ENCODE results near the gene DEK.

Gene DEK

GRCh38 chr6:18276610-18277236 is 12.4 kb upstream of the DEK start:
- TF ChIP-seq FOXP2 (optimal IDR thresholded peaks at IDR 0.05; ENCODE audit: borderline replicate concordance, extremely low read depth, extremely low read length, insufficient read depth) (no peak), POLR2AphosphoS5 (IDR thresholded peaks at IDR 0.05; ENCODE audit: low read depth, low read length) (no peak), SIN3A (IDR thresholded peaks at IDR 0.05; ENCODE audit: borderline replicate concordance, insufficient read depth, low read length) (no peak), TAF1 (IDR thresholded peaks at IDR 0.05; ENCODE audit: borderline replicate concordance, insufficient read depth, low read length) (no peak), REST (IDR thresholded peaks at IDR 0.05; ENCODE audit: insufficient read depth in 1 of 2, low read depth in 2 of 2, low read length in 2 of 2) (no peak)

GRCh38 chr6:18270216-18270615 is 5.9 kb upstream of the DEK start:
- TF ChIP-seq TAF1 (IDR thresholded peaks at IDR 0.05; ENCODE audit: borderline replicate concordance, insufficient read depth, low read length) (no peak), FOXP2 (optimal IDR thresholded peaks at IDR 0.05; ENCODE audit: borderline replicate concordance, extremely low read depth, extremely low read length, insufficient read depth) (no peak), REST (IDR thresholded peaks at IDR 0.05; ENCODE audit: insufficient read depth in 1 of 2, low read depth in 2 of 2, low read length in 2 of 2) (no peak), POLR2AphosphoS5 (IDR thresholded peaks at IDR 0.05; ENCODE audit: low read depth, low read length) (no peak), SIN3A (IDR thresholded peaks at IDR 0.05; ENCODE audit: borderline replicate concordance, insufficient read depth, low read length) (no peak)

GRCh38 chr6:18269717-18270116 is 5.4 kb upstream of the DEK start:
- TF ChIP-seq REST (IDR thresholded peaks at IDR 0.05; ENCODE audit: insufficient read depth in 1 of 2, low read depth in 2 of 2, low read length in 2 of 2) (no peak), FOXP2 (optimal IDR thresholded peaks at IDR 0.05; ENCODE audit: borderline replicate concordance, extremely low read depth, extremely low read length, insufficient read depth) (no peak), POLR2AphosphoS5 (IDR thresholded peaks at IDR 0.05; ENCODE audit: low read depth, low read length) (no peak), TAF1 (IDR thresholded peaks at IDR 0.05; ENCODE audit: borderline replicate concordance, insufficient read depth, low read length) (no peak), SIN3A (IDR thresholded peaks at IDR 0.05; ENCODE audit: borderline replicate concordance, insufficient read depth, low read length) (no peak)

GRCh38 chr6:18269253-18269652 is 4.9 kb upstream of the DEK start:
- TF ChIP-seq SIN3A (IDR thresholded peaks at IDR 0.05; ENCODE audit: borderline replicate concordance, insufficient read depth, low read length) (no peak), FOXP2 (optimal IDR thresholded peaks at IDR 0.05; ENCODE audit: borderline replicate concordance, extremely low read depth, extremely low read length, insufficient read depth) (no peak), TAF1 (IDR thresholded peaks at IDR 0.05; ENCODE audit: borderline replicate concordance, insufficient read depth, low read length) (no peak), POLR2AphosphoS5 (IDR thresholded peaks at IDR 0.05; ENCODE audit: low read depth, low read length) (no peak), REST (IDR thresholded peaks at IDR 0.05; ENCODE audit: insufficient read depth in 1 of 2, low read depth in 2 of 2, low read length in 2 of 2) (no peak)
